Mucosa of rectum (tissue), 2 donors: ENCODE measurements around the gene EXOSC7.

Experiments
- H3K27ac ChIP-seq, 2 donors: one replicate each; pipeline ENCODE4 v1.7.0; 2013; ENCODE audit warnings: inconsistent platforms in 2 of 2, low read depth in 2 of 2, low read length in 2 of 2
- H3K27me3 ChIP-seq, 2 donors: one replicate each; pipeline ENCODE4 v1.7.0; 2013; ENCODE audit warnings: low read length in 2 of 2; ENCODE audit not compliant: control insufficient read depth in 2 of 2, insufficient read depth in 2 of 2
- H3K36me3 ChIP-seq, 2 donors: one replicate each; pipeline ENCODE4 v1.7.0; 2013; ENCODE audit warnings: low read length in 2 of 2; ENCODE audit not compliant: control insufficient read depth in 2 of 2, insufficient read depth in 2 of 2
- H3K4me1 ChIP-seq, 2 donors: one replicate each; pipeline ENCODE4 v1.7.0; 2013; ENCODE audit warnings: low read length in 2 of 2, mild to moderate bottlenecking in 1 of 2; ENCODE audit not compliant: control insufficient read depth in 2 of 2, insufficient read depth in 2 of 2
- H3K4me3 ChIP-seq, 2 donors: one replicate each; pipeline ENCODE4 v1.7.0; 2013; ENCODE audit warnings: low read length in 2 of 2
- H3K9ac ChIP-seq, 2 donors: one replicate each; pipeline ENCODE4 v1.7.0; 2013; ENCODE audit warnings: low read length in 2 of 2, low read depth in 1 of 2, mild to moderate bottlenecking in 1 of 2
- H3K9me3 ChIP-seq, 2 donors: one replicate each; pipeline ENCODE4 v1.7.0; 2013; ENCODE audit warnings: low read length in 2 of 2; ENCODE audit not compliant: control insufficient read depth in 2 of 2
- donor health status: healthy.
- donor health status: Normal muscosa, but diverticular disease.

The EXOSC7 gene

GRCh38 chr3:45057557-45057956, 81.5 kb downstream of the EXOSC7 start:
- H3K27ac ChIP-seq = no peak overlapping the region
- H3K27me3 ChIP-seq = no peaks in the 10 kb centered on the region
- H3K36me3 ChIP-seq = no peaks in the 10 kb centered on the region
- no peak overlapping the region for H3K4me3 ChIP-seq
- H3K4me1 ChIP-seq = no peaks in the 10 kb centered on the region
- H3K9ac ChIP-seq = no peak overlapping the region
- H3K9me3 ChIP-seq = no peaks in the 10 kb centered on the region

GRCh38 chr3:45059132-45059531, 83.1 kb downstream of the EXOSC7 start:
- Histone ChIP-seq H3K4me1 (no peaks in the 10 kb centered on the region), H3K36me3 (no peaks in the 10 kb centered on the region), H3K9ac (no peak overlapping the region)

GRCh38 chr3:45060165-45060892, 84.3 kb downstream of the EXOSC7 start:
- Histone ChIP-seq H3K27ac (no peak overlapping the region), H3K9ac (no peak overlapping the region), H3K36me3 (no peaks in the 10 kb centered on the region), H3K27me3 (no peaks in the 10 kb centered on the region), H3K4me1 (peaks cover 0 to 4% of the 10 kb centered on the region in 2 donors), H3K4me3 (no peak overlapping the region), H3K9me3 (no peaks in the 10 kb centered on the region)

More at GRCh38 chr3:45059132-45059531, 83.1 kb downstream of the EXOSC7 start:
- Histone ChIP-seq H3K27ac (no peak overlapping the region), H3K27me3 (no peaks in the 10 kb centered on the region), H3K9me3 (no peaks in the 10 kb centered on the region), H3K4me3 (no peak overlapping the region)
